GM23248 (cell line): ENCODE measurements around the gene RAB44. TPM values are rescaled to one million over a fixed set of nuclear protein-coding genes. Genes with fewer than 3 reads are reported as not detected.

Experiments
- DNase-seq: peaks from one replicate; pipeline ENCODE4 v3.0.0-alpha.2; 2015
- H2AFZ ChIP-seq: fragments of 200-600 bp; sonication (generic); 2 replicates; pipeline ENCODE4 v1.6.1; 2016; ENCODE audit warnings: antibody characterized with exemption
- H3F3A ChIP-seq: fragments of 200-600 bp; sonication (generic); 2 replicates; pipeline ENCODE4 v1.6.1; 2016; ENCODE audit warnings: mild to moderate bottlenecking, antibody characterized with exemption, mixed run types; ENCODE audit not compliant: insufficient read depth
- H3K27ac ChIP-seq: fragments of 200-600 bp; sonication (generic); 2 replicates; pipeline ENCODE4 v1.5.1; 2016; ENCODE audit warnings: mild to moderate bottlenecking
- H3K27me3 ChIP-seq: fragments of 200-600 bp; sonication (generic); replicated peaks from 2 replicates; pipeline ENCODE4 v1.6.1; 2016; ENCODE audit warnings: mild to moderate bottlenecking; ENCODE audit not compliant: insufficient read depth
- H3K36me3 ChIP-seq: fragments of 200-600 bp; sonication (generic); 2 replicates; pipeline ENCODE4 v1.6.1; 2016; ENCODE audit warnings: low read depth, mild to moderate bottlenecking
- H3K4me1 ChIP-seq: fragments of 200-600 bp; sonication (generic); 2 replicates; pipeline ENCODE4 v1.6.1; 2016; ENCODE audit warnings: mild to moderate bottlenecking; ENCODE audit not compliant: insufficient read depth
- H3K4me2 ChIP-seq: fragments of 200-600 bp; sonication (generic); one replicate; pipeline ENCODE4 v1.6.1; 2016; ENCODE audit warnings: mild to moderate bottlenecking; ENCODE audit not compliant: unreplicated experiment
- H3K4me3 ChIP-seq: fragments of 200-600 bp; sonication (generic); 2 replicates; pipeline ENCODE4 v1.5.1; 2016; ENCODE audit warnings: mild to moderate bottlenecking
- H3K79me2 ChIP-seq: fragments of 200-600 bp; sonication (generic); 2 replicates; pipeline ENCODE4 v1.6.1; 2016; ENCODE audit warnings: mild to moderate bottlenecking; ENCODE audit not compliant: insufficient read depth
- H3K9ac ChIP-seq: fragments of 200-600 bp; sonication (generic); 2 replicates; pipeline ENCODE4 v1.6.1; 2016; ENCODE audit warnings: mild to moderate bottlenecking
- H3K9me2 ChIP-seq: fragments of 200-600 bp; sonication (generic); 2 replicates; pipeline ENCODE4 v1.6.1; 2016; ENCODE audit warnings: mixed run types, mild to moderate bottlenecking, moderate library complexity; ENCODE audit not compliant: insufficient read depth
- H3K9me3 ChIP-seq: fragments of 200-600 bp; sonication (generic); one replicate; pipeline ENCODE4 v1.6.1; 2017; ENCODE audit warnings: low read depth
- H4K20me1 ChIP-seq: fragments of 200-600 bp; sonication (generic); 2 replicates; pipeline ENCODE4 v1.6.0; 2016; ENCODE audit not compliant: insufficient read depth
- EZH2 ChIP-seq: fragments of 200-600 bp; sonication (generic); IDR thresholded peaks from 2 replicates; pipeline ENCODE4 v1.6.1; 2018; ENCODE audit warnings: antibody characterized with exemption, mild to moderate bottlenecking; ENCODE audit not compliant: insufficient read depth, poor library complexity, severe bottlenecking
- EZH2phosphoT487 ChIP-seq: fragments of 200-600 bp; sonication (generic); IDR thresholded peaks from 2 replicates; pipeline ENCODE4 v1.6.1; 2018; ENCODE audit warnings: antibody characterized with exemption, moderate library complexity, mild to moderate bottlenecking, low read depth; ENCODE audit not compliant: insufficient read depth
- WGBS, 2 experiments: methylation state at CpG; one replicate each; pipeline ENCODE4 v1.1.6; 2015 to 2017; ENCODE audit warnings: low lambda C conversion rate in 2 of 2, low coverage in 1 of 2; ENCODE audit errors: missing lambda C conversion rate in 2 of 2; 5-methylcytosine and 5-hydroxymethylcytosine counted together
- in situ Hi-C: fragments of 300-500 bp; cut with MboI; formaldehyde crosslinking; loops from 2 replicates; pipeline ENCODE4 v1.15.0; 2020
- polyA plus RNA-seq: library from polyadenylated mRNA; unstranded; fragments of >200 nt; fragmentation: Nextera tagmentation; extraction: Ambion mirVana; gene quantifications from 2 replicates; pipeline ENCODE4 v1.2.1, GENCODE V29; 2016
- small RNA-seq: library from RNA; depleted of rRNA; stranded (forward); fragments of <200 nt; gene quantifications from one replicate; pipeline ENCODE3, GENCODE V24; 2014; ENCODE audit warnings: low read depth, low replicate concordance
- total RNA-seq: library from RNA; depleted of rRNA; stranded (reverse); fragments of >200 nt; shearing (Covaris generic); gene quantifications from 2 replicates; pipeline ENCODE4 v1.2.3, GENCODE V29; 2014; rRNA removed

RAB44 gene
- total and polyA plus RNA-seq, 2 experiments from 2014 or later = not detected

- H3K36me3 ChIP-seq = no peaks in the 10 kb centered on the region
- no peaks in the 10 kb centered on the region for H3F3A ChIP-seq
- H4K20me1 ChIP-seq = no peaks in the 10 kb centered on the region
- in situ Hi-C loops = no loop called here
- TF ChIP-seq EZH2 (no peak), EZH2phosphoT487 (no peak)
- no peak overlapping the region for H3K4me2 ChIP-seq
- H3K79me2 ChIP-seq = no peaks in the 10 kb centered on the region
- H3K4me1 ChIP-seq = no peaks in the 10 kb centered on the region
- no peaks in the 10 kb centered on the region for H3K9me2 ChIP-seq
- no peak overlapping the region for H3K4me3 ChIP-seq
- DNase-seq = no peak
- H3K9me3 ChIP-seq = no peaks in the 10 kb centered on the region
- H3K27ac ChIP-seq = no peak overlapping the region
- H3K9ac ChIP-seq = no peak overlapping the region
- no peak overlapping the region for H2AFZ ChIP-seq
- H3K27me3 ChIP-seq = no peaks in the 10 kb centered on the region
- WGBS, 2 experiments = 74 to 75% methylated on average over 8 of the region's 8 CpGs
Observed at GRCh38 chr6:36781669-36782068, 84.0 kb downstream of the RAB44 start.

Small RNAs within 50 kb of the gene (small RNA-seq; reads per million reads assigned to genes)
- gene RF00019 = not detected

Other genes with a start within 250 kb of the RAB44 start
- gene STK38, start 150.3 kb upstream of the RAB44 start, total RNA-seq = 30.5 and 35.6 TPM in 2 replicates
- gene STK38, start 150.3 kb upstream of the RAB44 start, polyA plus RNA-seq = 50.4 and 51.1 TPM in 2 replicates
- 141 and 171 TPM in 2 replicates for gene SRSF3, start 103.5 kb upstream of the RAB44 start, total RNA-seq
- gene SRSF3, start 103.5 kb upstream of the RAB44 start, polyA plus RNA-seq = 238 and 243 TPM in 2 replicates
- gene CDKN1A, start 19.1 kb upstream of the RAB44 start, total RNA-seq = 469 and 549 TPM in 2 replicates
- gene CDKN1A, start 19.1 kb upstream of the RAB44 start, polyA plus RNA-seq = 813 and 856 TPM in 2 replicates
- 0.63 TPM in 1 of 2 replicates, not detected in the other for gene CPNE5, start 141.6 kb downstream of the RAB44 start, total RNA-seq
- gene CPNE5, start 141.6 kb downstream of the RAB44 start, polyA plus RNA-seq = 0.14 and 0.23 TPM in 2 replicates
- gene PPIL1, start 177.0 kb downstream of the RAB44 start, total RNA-seq = 20.4 and 36.3 TPM in 2 replicates
- gene PPIL1, start 177.0 kb downstream of the RAB44 start, polyA plus RNA-seq = 27.1 and 30.5 TPM in 2 replicates
- gene C6orf89, start 188.1 kb downstream of the RAB44 start, total RNA-seq = 84.0 and 85.5 TPM in 2 replicates
- gene C6orf89, start 188.1 kb downstream of the RAB44 start, polyA plus RNA-seq = 73.8 and 73.9 TPM in 2 replicates